GM21737 (cell line): ENCODE results near the gene PGAP2.
A peak's percentile ranks its signal among the peaks of the same experiment; 100 is the strongest.
"Not testable (repeated sequence)": the region's sequence is repeated elsewhere in the genome, so short reads cannot be mapped to it uniquely, and the experiment has no call there.

ENCODE experiments used
- ATAC-seq: cut with Tn5 transposase; IDR thresholded peaks from one replicate; pipeline ENCODE4 v1.9.1; 2021; ENCODE audit warnings: mild to moderate bottlenecking, moderate library complexity; ENCODE audit not compliant: unreplicated experiment

PGAP2 gene

GRCh38 chr11:3803726-3804495 lies 4.4 kb upstream of the PGAP2 start:
- no peak for ATAC-seq

GRCh38 chr11:3808861-3809623 lies 682 bp downstream of the PGAP2 start:
- peak; percentile 59 for ATAC-seq

DNA sequence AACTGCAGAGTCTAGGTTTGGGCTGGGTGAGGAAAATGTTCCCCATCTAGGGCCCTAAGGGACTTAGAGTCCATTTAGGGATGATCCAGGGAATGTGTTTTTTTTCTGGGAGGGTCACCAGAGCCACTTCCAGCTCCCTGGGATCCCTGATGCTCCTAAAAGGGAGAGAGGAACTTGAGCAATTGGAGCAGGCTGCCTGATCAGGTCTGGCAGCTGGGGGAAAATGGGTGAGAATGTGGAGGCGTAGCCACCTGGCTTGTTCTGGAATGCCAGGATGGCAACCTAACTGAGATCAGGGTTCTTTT lies 1.2 kb downstream of the PGAP2 start:
- no peak for ATAC-seq

DNA sequence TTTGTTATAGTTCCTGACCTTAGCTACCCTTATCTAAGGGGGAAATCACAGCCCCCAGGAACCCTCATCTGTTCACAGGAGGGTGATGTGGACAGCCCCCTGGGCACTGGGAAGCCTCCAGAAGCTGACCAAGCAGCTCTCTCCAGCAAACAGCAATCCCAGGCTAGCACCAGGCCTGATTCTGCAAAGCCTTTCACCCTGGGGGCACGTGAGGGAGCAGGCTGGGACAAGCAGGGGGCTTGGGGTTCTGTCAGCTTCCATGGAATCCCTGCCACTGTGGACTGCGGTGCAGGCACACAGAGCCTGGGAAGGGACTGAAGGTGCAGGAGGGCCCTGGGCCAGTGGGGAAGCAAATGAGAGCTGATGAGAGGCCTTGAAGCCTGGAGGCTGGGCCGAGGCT lies 2.1 kb downstream of the PGAP2 start:
- no peak for ATAC-seq

GRCh38 chr11:3810951-3811350 lies 2.6 kb downstream of the PGAP2 start:
- ATAC-seq: no peak

GRCh38 chr11:3814832-3815231 lies 6.5 kb downstream of the PGAP2 start:
- ATAC-seq: not testable (repeated sequence)

GRCh38 chr11:3815845-3816244 lies 7.5 kb downstream of the PGAP2 start:
- no peak for ATAC-seq

GRCh38 chr11:3816673-3817072 lies 8.3 kb downstream of the PGAP2 start:
- no peak for ATAC-seq

DNA sequence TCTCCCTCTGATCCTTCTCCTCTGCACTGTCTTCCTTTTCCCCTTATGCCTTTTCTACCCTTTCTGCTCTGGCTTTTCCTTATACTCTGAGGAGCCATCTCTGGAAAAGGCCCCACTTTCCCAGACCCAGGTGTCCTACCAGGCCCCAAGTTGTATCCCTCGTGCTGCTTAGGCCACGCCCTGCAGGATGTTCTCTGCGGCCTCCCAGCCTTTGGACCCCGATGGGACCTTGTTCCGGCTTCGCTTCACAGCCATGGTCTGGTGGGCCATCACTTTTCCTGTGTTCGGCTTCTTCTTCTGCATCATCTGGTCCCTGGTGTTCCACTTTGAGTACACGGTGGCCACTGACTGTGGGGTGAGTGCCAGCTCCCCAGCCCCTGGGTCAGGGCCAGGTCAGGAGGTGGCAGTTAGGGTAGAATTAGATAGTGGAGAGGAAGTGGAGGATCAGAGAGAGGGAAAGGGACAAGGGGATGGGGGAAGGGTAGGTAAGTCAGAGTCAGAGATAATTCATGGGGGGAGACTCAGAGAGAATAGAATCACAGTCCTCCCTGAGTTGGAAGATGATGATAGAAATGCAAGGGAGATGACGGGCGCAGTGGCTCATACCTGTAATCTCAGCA lies 8.9 kb downstream of the PGAP2 start:
- no peak for ATAC-seq

- ATAC-seq: no peak
Measured at GRCh38 chr11:3820971-3821370, 12.6 kb downstream of the PGAP2 start.

DNA sequence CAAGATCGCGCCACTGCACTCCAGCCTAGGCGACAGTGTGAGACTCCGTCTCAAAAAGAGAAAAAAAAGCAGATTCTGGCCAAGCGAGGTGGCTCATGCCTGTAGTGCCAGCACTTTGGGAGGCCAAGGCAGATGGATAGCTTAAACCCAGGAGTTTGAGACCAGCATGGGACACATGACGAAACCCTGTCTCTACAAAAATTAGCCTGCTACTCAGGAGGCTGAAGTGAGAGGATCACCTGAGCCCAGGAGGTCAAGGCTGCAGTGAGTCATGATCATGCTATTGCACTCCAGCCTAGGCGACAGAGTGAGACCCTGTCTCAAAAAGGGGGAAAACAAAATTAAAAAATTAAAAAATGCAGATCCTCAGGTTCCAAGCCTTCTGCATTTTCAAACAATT lies 14.0 kb downstream of the PGAP2 start:
- ATAC-seq: no peak

DNA sequence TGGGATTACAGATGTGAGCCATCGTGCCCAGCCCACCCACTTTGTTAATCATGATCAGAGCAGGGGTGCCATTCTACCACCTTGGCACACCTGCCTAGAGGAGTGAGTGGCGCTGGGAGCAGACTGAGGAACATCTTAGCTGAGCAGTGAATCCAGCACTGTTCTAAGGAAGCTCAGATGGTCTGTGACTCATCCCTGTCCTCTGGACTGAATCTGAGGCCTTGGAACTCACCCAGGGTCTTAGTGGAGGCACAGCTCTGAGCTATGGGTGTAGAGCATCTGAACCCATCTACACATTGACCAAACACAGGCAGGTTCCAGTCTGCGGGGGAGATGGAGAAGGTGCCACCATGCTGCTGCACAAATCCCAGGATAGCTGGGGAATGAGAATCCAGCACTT lies 14.9 kb downstream of the PGAP2 start:
- no peak for ATAC-seq

DNA sequence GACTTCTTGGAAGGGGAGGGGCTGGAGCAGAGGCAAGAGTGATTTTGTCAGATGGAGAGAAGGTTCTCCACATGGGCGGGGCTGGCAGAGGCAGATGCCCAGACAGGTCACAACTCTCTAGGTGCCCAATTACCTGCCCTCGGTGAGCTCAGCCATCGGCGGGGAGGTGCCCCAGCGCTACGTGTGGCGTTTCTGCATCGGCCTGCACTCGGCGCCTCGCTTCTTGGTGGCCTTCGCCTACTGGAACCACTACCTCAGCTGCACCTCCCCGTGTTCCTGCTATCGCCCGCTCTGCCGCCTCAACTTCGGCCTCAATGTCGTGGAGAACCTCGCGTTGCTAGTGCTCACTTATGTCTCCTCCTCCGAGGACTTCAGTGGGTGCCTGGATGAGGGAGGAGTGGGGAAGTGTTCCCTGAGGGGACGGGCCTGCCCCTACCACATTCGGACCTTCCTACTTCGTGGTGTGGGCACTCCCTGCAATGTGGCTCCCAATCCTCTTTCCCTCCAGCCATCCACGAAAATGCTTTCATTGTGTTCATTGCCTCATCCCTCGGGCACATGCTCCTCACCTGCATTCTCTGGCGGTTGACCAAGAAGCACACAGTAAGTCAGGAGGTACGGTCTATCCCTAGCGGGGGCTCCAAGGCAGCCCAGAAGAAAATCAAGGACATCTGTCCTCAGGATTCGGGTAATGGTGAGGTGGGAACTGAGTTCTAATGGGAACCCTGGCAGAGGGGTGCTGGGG lies 15.6 kb downstream of the PGAP2 start:
- ATAC-seq: no peak

DNA sequence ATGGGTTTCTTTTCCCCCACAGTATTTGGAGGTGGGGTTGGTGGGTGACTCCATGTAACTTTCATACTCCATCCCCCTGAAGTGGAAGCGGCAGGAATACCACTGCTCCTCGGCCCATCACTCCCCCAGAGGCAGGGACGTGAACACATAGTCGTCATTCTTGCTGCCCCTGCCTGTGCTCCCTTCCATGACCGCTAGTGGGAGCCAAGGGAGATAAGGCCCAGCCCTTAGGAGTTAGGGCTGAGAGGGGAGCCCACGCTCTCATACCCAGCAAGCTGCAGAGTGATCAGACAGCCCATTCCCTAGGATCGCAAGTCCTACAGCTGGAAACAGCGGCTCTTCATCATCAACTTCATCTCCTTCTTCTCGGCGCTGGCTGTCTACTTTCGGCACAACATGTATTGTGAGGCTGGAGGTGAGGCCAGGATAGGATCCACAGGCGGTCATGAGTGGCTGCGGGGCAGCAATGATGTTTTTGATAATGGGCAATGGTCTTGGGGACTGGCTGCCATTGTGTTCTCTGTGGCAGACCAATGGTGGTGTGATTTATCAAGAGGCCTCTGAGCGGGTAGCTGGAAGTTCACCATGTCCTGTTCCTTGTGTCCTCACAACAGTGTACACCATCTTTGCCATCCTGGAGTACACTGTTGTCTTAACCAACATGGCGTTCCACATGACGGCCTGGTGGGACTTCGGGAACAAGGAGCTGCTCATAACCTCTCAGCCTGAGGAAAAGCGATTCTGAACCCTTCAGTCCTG lies 16.5 kb downstream of the PGAP2 start:
- peak; percentile 61 for ATAC-seq

DNA sequence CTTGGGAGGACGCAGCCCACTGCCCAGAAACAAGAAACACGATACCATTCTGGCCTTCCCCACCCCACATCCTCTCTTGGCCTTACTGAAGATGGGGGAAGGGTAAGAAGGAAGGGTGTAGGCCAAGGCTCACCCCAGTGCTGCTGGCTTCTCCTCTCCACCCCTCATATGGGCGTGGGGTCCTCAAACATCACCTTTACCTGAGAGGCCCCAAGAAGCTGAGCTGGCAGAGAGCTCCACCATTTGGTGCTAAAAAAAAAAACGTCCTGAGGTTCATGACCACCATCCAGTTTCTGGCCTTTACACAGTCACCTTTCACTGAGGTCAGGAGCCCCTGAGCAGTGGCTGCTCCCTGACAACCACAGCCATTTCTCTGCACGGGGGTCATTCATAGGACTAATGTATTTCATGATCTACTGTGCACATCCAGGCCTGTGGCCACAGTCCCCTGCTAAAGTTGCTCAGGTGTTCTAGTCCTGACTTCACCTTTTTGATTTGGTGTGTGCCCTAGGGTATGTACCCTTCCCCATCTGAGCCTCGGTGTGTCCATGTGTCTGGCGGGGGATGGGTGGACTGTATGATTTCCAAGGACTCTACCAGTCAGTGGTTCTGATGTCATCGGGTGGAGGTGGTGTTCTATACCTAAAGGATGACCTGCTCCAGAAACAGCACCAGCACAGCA lies 17.3 kb downstream of the PGAP2 start:
- no peak for ATAC-seq

- no peak for ATAC-seq
Measured at GRCh38 chr11:3826721-3827120, 18.4 kb downstream of the PGAP2 start.

GRCh38 chr11:3827434-3828186 lies 19.2 kb downstream of the PGAP2 start:
- ATAC-seq: no peak

- no peak for ATAC-seq
Measured at GRCh38 chr11:3830088-3830487, 21.7 kb downstream of the PGAP2 start.

DNA sequence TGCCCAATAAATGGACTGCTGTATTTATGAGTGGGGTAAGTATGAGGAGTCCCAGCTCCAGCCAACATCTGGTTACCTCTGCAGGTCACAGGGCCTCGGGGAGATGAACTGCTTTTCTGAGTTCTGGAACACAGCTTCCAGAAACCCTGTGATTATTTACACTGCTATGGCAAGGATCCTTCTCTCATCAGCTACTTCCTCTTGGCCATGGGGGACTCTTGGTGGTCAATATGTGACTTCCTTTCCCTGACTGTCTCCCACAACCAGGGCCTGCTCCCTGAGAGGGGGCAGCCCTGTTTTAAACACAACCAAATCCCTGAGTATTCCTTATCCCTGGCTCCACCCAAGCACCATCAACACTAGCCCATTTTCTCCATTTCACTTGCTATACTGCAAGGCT lies 22.4 kb downstream of the PGAP2 start:
- ATAC-seq: no peak
